Thoracic aorta (tissue), 2 donors: ENCODE data around the gene CYP4F12. TPM values are rescaled to one million over a fixed set of nuclear protein-coding genes. Genes with fewer than 3 reads are reported as not detected.

Source experiments
- ATAC-seq: fragments of 150-250 bp; one replicate; pipeline ENCODE4 v1.8.0; 2017; ENCODE audit warnings: low read depth; ENCODE audit not compliant: insufficient number of reproducible peaks, low FRiP score
- DNase-seq: peaks from one replicate; pipeline ENCODE4 v3.0.0-alpha.2; 2020; ENCODE audit warnings: low spot score
- H3K27ac ChIP-seq, 2 donors: fragments of 200-600 bp; sonication (generic); 1 replicate in 1 of 2; 2 replicates in 1 of 2; pipeline ENCODE4 v1.5.1; 2016; ENCODE audit warnings: mild to moderate bottlenecking in 2 of 2, moderate library complexity in 2 of 2
- H3K27me3 ChIP-seq: fragments of 200-600 bp; sonication (generic); replicated peaks from 2 replicates; pipeline ENCODE4 v1.6.0; 2016; ENCODE audit warnings: mild to moderate bottlenecking; ENCODE audit not compliant: insufficient read depth
- H3K36me3 ChIP-seq: fragments of 200-600 bp; sonication (generic); one replicate; pipeline ENCODE4 v1.5.1; 2016
- H3K4me1 ChIP-seq, 2 donors: fragments of 200-600 bp; sonication (generic); 1 replicate in 1 of 2; 2 replicates in 1 of 2; pipeline versions ENCODE4 v1.5.1 to v1.6.0; 2016; ENCODE audit warnings: low read depth in 2 of 2, mild to moderate bottlenecking in 1 of 2; ENCODE audit not compliant: control insufficient read depth in 1 of 2
- H3K4me3 ChIP-seq: fragments of 200-600 bp; sonication (generic); 2 replicates; pipeline ENCODE4 v1.5.1; 2016; ENCODE audit warnings: mild to moderate bottlenecking
- H3K9me3 ChIP-seq: fragments of 200-600 bp; sonication (generic); 2 replicates; pipeline ENCODE4 v1.5.1; 2016
- CTCF ChIP-seq: fragments of 200-600 bp; sonication (generic); IDR thresholded peaks from one replicate; pipeline ENCODE4 v1.5.1; 2019; ENCODE audit warnings: antibody characterized with exemption
- total RNA-seq, 2 donors: library from RNA; depleted of rRNA; stranded (reverse); fragments of >200 nt; gene quantifications; one replicate each; pipeline versions ENCODE4 v1.1.0 to v1.2.3, GENCODE V29; 2016

The CYP4F12 gene
- total RNA-seq, 2 donors from 2014 or later, result 4.6 to 4.7 TPM

DNA sequence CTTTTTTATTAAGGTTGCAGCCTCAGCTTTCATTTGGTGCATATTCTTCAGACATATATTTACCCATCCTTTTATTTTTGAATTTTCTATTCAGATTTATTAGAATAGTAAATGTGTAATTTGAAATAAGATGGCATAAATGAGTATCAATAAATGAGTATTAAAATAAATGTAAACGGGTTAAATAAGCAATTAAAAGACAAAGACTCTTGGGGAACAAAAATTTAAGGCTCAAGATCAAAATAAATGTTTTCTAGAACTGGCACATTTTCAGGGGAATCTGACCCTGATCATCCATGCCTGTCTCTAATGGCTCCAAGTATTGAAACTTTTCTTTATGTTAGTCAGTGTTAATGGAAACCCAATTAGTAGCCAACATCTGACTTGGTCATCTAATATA, 67.9 kb downstream of the CYP4F12 start:
- Histone ChIP-seq H3K4me3 (no peak overlapping the region), H3K36me3 (no peaks in the 10 kb centered on the region), H3K9me3 (peaks cover 16% of the 10 kb centered on the region), H3K27me3 (no peaks in the 10 kb centered on the region), H3K4me1 (no peaks in the 10 kb centered on the region), H3K27ac (no peak overlapping the region)
- TF ChIP-seq CTCF, result no peak
- no peak for ATAC-seq
- DNase-seq, result no peak

Other genes with a start within 250 kb of the CYP4F12 start
- gene WIZ, start 223.1 kb upstream of the CYP4F12 start, total RNA-seq, result 10 to 100 TPM; 37.8 to 45.3 TPM
- gene RASAL3, start 208.5 kb upstream of the CYP4F12 start, total RNA-seq, result 1 to 10 TPM; 4.1 to 5.1 TPM
- gene PGLYRP2, start 193.6 kb upstream of the CYP4F12 start, total RNA-seq, result not detected
- not detected for gene CYP4F22, start 164.6 kb upstream of the CYP4F12 start, total RNA-seq
- not detected for gene CYP4F8, start 57.9 kb upstream of the CYP4F12 start, total RNA-seq
- 1 to 10 TPM in 1 of 2 donors, not detected in 1; 1.4 TPM for gene CYP4F3, start 32.2 kb upstream of the CYP4F12 start, total RNA-seq
- not detected for gene OR10H2, start 54.9 kb downstream of the CYP4F12 start, total RNA-seq
- gene OR10H3, start 64.9 kb downstream of the CYP4F12 start, total RNA-seq, result not detected
- not detected for gene OR10H5, start 114.6 kb downstream of the CYP4F12 start, total RNA-seq
- not detected for gene OR10H1, start 142.6 kb downstream of the CYP4F12 start, total RNA-seq
- gene CYP4F2, start 225.0 kb downstream of the CYP4F12 start, total RNA-seq, result not detected